Measurements from ENCODE around the gene CRACDL. TPM values are rescaled to one million over a fixed set of nuclear protein-coding genes. Genes with fewer than 3 reads are reported as not detected.

CRACDL gene
- total and polyA plus RNA-seq, 2 donors, result 2.4 to 6.2 TPM

DNA sequence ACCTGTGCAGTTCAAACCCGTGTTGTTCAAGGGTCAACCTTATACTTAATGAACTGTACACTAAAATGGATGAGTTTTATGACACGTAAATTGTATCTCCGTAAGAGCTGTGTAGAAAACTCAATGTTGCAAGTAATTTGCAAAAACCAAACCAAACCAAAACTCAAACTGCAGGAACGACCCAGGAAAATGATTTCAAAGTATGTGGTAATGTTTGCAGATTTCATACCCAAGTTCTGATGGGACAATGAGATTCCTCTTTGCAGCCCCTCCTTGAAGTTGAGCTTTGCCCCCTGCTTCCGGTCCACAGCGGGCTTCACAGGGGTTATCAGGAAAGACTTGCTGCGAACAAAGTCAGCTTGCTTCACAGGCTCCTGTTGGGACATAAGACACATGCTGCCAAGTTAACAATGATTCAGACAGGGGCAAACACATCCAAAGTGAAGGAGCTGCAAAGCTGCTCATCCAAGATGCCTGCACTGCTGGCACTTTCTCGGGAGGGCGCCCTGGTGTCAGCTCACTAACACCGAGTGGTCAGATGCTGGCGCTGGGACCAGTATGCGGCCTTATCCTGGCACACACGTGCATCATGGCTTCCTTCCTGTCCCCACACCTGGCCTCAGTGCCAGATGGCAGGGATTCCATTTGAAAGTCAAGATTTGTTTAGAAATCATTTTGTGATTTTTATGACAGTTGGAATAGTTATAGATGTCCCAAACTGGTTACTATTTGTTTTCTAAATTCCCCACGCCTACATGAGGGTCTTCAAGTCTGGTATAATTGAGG, 139.9 kb downstream of the CRACDL start:
- WGBS, result 74% methylated on average over 14 of the region's 14 CpGs
- Histone ChIP-seq H3K4me3 (ENCODE audit: low read depth, low read length) (no peak overlapping the region), H3K36me3 (ENCODE audit: insufficient read depth) (no peaks in the 10 kb centered on the region), H3K4me1 (ENCODE audit: insufficient read depth) (no peaks in the 10 kb centered on the region), H3K27ac (ENCODE audit: low read depth) (no peak overlapping the region)
- DNase-seq (ENCODE audit: extremely low spot score), result no peak

DNA sequence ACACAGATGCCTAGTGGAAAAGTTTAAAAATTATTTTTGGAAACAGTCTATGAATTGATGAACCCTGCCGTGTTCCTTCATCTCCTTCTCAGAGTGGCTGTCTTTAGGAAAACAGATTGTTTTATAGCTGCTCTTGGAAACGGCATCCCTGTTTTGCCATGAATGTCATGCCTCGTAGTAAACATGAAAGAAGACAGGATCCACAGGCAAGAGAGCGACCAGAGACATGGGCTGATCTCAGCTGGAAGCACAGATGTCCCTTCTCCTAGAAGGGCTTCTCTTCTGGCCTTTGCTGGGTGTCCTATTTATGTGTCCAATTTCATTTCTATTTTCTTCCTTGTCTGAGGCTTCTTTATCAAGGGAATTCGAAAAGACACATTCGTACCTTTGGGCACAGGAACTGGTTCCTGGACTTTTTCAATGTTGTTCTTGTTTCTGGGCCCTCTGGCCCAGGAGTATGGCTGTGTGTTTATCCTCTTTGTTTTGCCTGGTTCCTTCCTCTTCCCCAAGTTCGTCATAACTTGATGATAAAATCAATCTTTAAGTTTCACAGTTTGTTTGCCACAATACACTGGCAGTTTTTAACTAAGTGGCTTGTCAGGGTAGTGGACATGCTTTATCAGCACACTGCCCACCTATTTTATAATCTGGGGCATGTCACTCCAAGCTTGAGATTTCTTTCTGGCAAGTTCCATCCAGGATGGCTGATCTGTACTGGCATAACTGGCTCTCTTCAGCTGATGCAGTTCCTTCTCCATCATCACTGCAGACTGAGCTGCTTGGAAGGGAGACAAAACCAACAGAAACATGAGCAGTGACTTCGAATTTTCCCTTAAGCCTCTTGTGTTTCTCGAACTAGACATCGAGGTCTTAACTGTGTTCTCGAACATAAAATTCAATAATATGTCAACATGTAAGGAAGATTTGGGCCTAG, 141.9 kb downstream of the CRACDL start:
- H3K4me3 ChIP-seq (ENCODE audit: low read depth, low read length), result no peak overlapping the region
- no peak for DNase-seq (ENCODE audit: extremely low spot score)
- 59% methylated on average over 11 of the region's 11 CpGs for WGBS
- no peaks in the 10 kb centered on the region for H3K36me3 ChIP-seq (ENCODE audit: insufficient read depth)
- no peaks in the 10 kb centered on the region for H3K4me1 ChIP-seq (ENCODE audit: insufficient read depth)
- H3K27ac ChIP-seq (ENCODE audit: low read depth), result no peak overlapping the region

- Histone ChIP-seq H3K4me1 (ENCODE audit: insufficient read depth) (no peaks in the 10 kb centered on the region), H3K27ac (ENCODE audit: low read depth) (no peak overlapping the region), H3K4me3 (ENCODE audit: low read depth, low read length) (no peak overlapping the region), H3K36me3 (ENCODE audit: insufficient read depth) (no peaks in the 10 kb centered on the region)
- peak; percentile 41 for DNase-seq (ENCODE audit: extremely low spot score)
- 74% methylated on average over 5 of the region's 5 CpGs for WGBS
These were observed 142.8 kb downstream of the CRACDL start for GRCh38 chr2:98793275-98793674.

DNA sequence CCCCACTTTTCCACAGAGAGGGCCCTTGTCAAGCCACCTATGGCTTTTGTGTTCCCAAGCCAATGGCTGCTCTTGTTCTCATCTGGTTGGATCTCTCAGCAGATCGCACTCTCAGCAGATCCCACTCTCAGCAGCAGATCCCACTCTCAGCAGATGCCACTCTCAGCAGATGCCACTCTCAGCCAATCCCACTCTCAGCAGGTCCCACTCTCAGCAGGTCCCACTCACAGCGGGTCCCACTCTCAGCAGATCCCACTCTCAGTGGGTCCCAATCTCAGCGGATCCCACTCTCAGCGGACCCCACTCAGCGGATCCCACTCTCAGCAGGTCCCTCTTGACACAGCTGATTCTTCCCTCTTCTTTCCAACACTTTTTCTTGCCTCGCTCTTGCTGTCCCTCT, 145.8 kb downstream of the CRACDL start:
- WGBS, result 95% methylated on average over 6 of the region's 6 CpGs
- Histone ChIP-seq H3K36me3 (ENCODE audit: insufficient read depth) (no peaks in the 10 kb centered on the region), H3K4me3 (ENCODE audit: low read depth, low read length) (no peak overlapping the region), H3K27ac (ENCODE audit: low read depth) (no peak overlapping the region), H3K4me1 (ENCODE audit: insufficient read depth) (no peaks in the 10 kb centered on the region)
- DNase-seq (ENCODE audit: extremely low spot score), result no peak

DNA sequence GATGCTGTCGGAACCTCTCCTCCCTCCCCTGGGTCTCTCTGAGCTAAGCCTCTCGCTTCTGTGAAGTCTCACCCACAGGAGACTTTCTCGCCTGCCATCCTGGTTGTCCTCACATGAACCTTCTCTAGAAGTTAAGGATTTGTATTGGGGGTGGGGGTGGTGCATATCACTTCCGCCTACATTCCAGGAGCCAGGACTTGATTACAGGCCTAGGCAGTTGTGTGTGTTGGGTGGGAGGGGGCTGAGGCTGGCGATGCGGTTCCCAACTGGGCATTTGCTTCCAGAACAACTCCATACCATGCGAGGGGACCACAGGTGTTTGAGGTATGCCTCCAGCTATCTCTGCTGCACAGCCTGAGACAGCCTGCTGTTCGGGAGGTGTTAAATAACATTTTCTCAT, 148.3 kb downstream of the CRACDL start:
- no peak overlapping the region for H3K27ac ChIP-seq (ENCODE audit: low read depth)
- H3K4me1 ChIP-seq (ENCODE audit: insufficient read depth), result no peaks in the 10 kb centered on the region
- H3K4me3 ChIP-seq (ENCODE audit: low read depth, low read length), result no peak overlapping the region
- no peaks in the 10 kb centered on the region for H3K36me3 ChIP-seq (ENCODE audit: insufficient read depth)
- no peak for DNase-seq (ENCODE audit: extremely low spot score)
- WGBS, result 74% methylated on average over 8 of the region's 8 CpGs

- WGBS, result 87% methylated on average over 6 of the region's 6 CpGs
- H3K4me1 ChIP-seq (ENCODE audit: insufficient read depth), result no peaks in the 10 kb centered on the region
- DNase-seq (ENCODE audit: extremely low spot score), result no peak
- no peaks in the 10 kb centered on the region for H3K36me3 ChIP-seq (ENCODE audit: insufficient read depth)
- H3K27ac ChIP-seq (ENCODE audit: low read depth), result no peak overlapping the region
- no peak overlapping the region for H3K4me3 ChIP-seq (ENCODE audit: low read depth, low read length)
These were observed 149.8 kb downstream of the CRACDL start for GRCh38 chr2:98786179-98786578.

DNA sequence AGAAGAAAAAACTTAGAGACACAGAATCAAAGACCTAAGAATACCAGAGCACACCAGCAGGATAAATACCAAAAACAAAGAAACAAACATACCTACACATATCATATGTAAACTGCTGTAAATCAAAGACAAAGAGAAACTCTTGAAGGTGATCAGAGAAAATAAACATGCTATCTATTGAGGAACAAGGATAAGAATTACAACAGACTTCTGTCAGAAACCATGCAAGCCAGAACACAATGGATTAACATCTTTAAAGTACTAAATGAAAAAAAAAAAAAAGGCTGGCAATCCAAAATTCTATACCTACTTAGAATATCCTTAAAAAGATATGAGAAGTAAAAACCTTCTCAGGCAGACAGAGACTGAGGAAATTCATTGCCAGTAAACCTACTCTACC, 153.5 kb downstream of the CRACDL start:
- H3K4me1 ChIP-seq (ENCODE audit: insufficient read depth), result no peaks in the 10 kb centered on the region
- no peak for DNase-seq (ENCODE audit: extremely low spot score)
- H3K36me3 ChIP-seq (ENCODE audit: insufficient read depth), result no peaks in the 10 kb centered on the region
- H3K4me3 ChIP-seq (ENCODE audit: low read depth, low read length), result no peak overlapping the region
- no peak overlapping the region for H3K27ac ChIP-seq (ENCODE audit: low read depth)

GRCh38 chr2:98781822-98782221, 154.2 kb downstream of the CRACDL start:
- Histone ChIP-seq H3K4me3 (ENCODE audit: low read depth, low read length) (no peak overlapping the region), H3K36me3 (ENCODE audit: insufficient read depth) (no peaks in the 10 kb centered on the region), H3K27ac (ENCODE audit: low read depth) (no peak overlapping the region), H3K4me1 (ENCODE audit: insufficient read depth) (no peaks in the 10 kb centered on the region)
- no peak for DNase-seq (ENCODE audit: extremely low spot score)
- 97% methylated on average over 1 of the region's 1 CpG for WGBS

GRCh38 chr2:98778741-98779483, 157.1 kb downstream of the CRACDL start:
- H3K4me3 ChIP-seq (ENCODE audit: low read depth, low read length), result no peak overlapping the region
- no peak for DNase-seq (ENCODE audit: extremely low spot score)
- no peak overlapping the region for H3K27ac ChIP-seq (ENCODE audit: low read depth)
- no peaks in the 10 kb centered on the region for H3K36me3 ChIP-seq (ENCODE audit: insufficient read depth)
- no peaks in the 10 kb centered on the region for H3K4me1 ChIP-seq (ENCODE audit: insufficient read depth)
- 83% methylated on average over 6 of the region's 6 CpGs for WGBS

GRCh38 chr2:98778151-98778550, 157.9 kb downstream of the CRACDL start:
- H3K4me3 ChIP-seq (ENCODE audit: low read depth, low read length), result no peak overlapping the region
- WGBS, result 81% methylated on average over 4 of the region's 4 CpGs

GRCh38 chr2:98777710-98778109, 158.3 kb downstream of the CRACDL start:
- no peaks in the 10 kb centered on the region for H3K4me1 ChIP-seq (ENCODE audit: insufficient read depth)
- WGBS, result 97% methylated on average over 1 of the region's 1 CpG

More at GRCh38 chr2:98778151-98778550, 157.9 kb downstream of the CRACDL start:
- H3K4me1 ChIP-seq (ENCODE audit: insufficient read depth), result no peaks in the 10 kb centered on the region
- no peak overlapping the region for H3K27ac ChIP-seq (ENCODE audit: low read depth)
- DNase-seq (ENCODE audit: extremely low spot score), result no peak
- no peaks in the 10 kb centered on the region for H3K36me3 ChIP-seq (ENCODE audit: insufficient read depth)

GRCh38 chr2:98777076-98777475, 158.9 kb downstream of the CRACDL start:
- Histone ChIP-seq H3K27ac (ENCODE audit: low read depth) (no peak overlapping the region), H3K4me3 (ENCODE audit: low read depth, low read length) (no peak overlapping the region), H3K36me3 (ENCODE audit: insufficient read depth) (no peaks in the 10 kb centered on the region), H3K4me1 (ENCODE audit: insufficient read depth) (no peaks in the 10 kb centered on the region)
- no peak for DNase-seq (ENCODE audit: extremely low spot score)
- 93% methylated on average over 6 of the region's 6 CpGs for WGBS

More at GRCh38 chr2:98777710-98778109, 158.3 kb downstream of the CRACDL start:
- Histone ChIP-seq H3K36me3 (ENCODE audit: insufficient read depth) (no peaks in the 10 kb centered on the region), H3K4me3 (ENCODE audit: low read depth, low read length) (no peak overlapping the region), H3K27ac (ENCODE audit: low read depth) (no peak overlapping the region)
- DNase-seq (ENCODE audit: extremely low spot score), result no peak

DNA sequence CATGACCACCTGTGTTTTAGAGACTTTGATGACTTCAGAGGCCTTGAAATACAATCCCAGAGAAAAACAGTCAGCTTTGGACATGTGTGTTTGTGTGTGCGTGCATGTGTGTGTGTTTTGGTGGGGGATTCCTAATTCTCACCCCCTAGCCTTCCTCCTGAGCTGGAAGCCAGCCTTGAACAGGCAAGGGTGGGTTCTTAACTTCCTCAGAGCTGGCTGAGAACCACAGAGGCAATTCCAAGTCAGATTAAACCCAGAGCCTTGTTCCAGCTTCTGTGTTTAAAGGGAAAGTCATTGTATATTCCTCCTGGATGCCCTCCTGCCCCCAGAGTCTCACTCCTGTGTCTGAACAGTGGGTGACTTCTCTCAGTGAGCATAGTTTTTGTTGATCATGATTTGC, 159.9 kb downstream of the CRACDL start:
- no peaks in the 10 kb centered on the region for H3K36me3 ChIP-seq (ENCODE audit: insufficient read depth)
- no peaks in the 10 kb centered on the region for H3K4me1 ChIP-seq (ENCODE audit: insufficient read depth)
- no peak overlapping the region for H3K27ac ChIP-seq (ENCODE audit: low read depth)
- no peak overlapping the region for H3K4me3 ChIP-seq (ENCODE audit: low read depth, low read length)
- no peak for DNase-seq (ENCODE audit: extremely low spot score)
- WGBS, result 61% methylated on average over 1 of the region's 1 CpG

All from urinary bladder (tissue), 4 donors.